ENCODE results near the gene SORCS3. TPM values are rescaled to one million over a fixed set of nuclear protein-coding genes. Genes with fewer than 3 reads are reported as not detected.

The SORCS3 gene
- total and polyA plus RNA-seq, 9 of the 15 experiments (the other 6 are each of a cell fraction or from before 2014, with no cell fraction given): not detected

DNA sequence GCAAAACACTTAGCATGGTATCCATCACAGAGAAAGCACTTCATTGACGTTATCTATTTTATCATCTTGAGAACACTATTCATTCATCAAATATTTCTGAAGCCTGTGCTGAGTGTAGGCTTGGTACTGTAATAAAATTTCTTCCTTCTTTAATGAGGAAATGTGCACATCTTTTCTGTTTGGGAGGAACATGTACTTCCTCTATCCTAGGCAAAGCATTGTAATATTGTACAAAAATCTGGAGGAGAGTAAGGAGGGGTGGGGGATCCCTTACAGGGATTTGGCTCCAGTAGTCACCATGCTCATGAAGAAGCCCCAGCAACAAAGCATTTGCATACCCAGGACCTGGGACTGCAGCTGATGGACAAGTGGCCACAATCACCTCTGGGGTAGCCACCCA, 39.9 kb upstream of the SORCS3 start:
- Histone ChIP-seq H2AFZ (ENCODE audit: low read depth, low read length) (no peak overlapping the region), H3K9me1 (ENCODE audit: control insufficient read depth, insufficient read depth, low read length) (no peaks in the 10 kb centered on the region), H4K20me1 (replicated peaks; ENCODE audit: control insufficient read depth, insufficient read depth, low read length) (no peaks in the 10 kb centered on the region), H3K9ac (ENCODE audit: insufficient read depth in 1 of 2, low read depth in 2 of 2, low read length in 2 of 2) (no peak overlapping the region), H3K27me3 (ENCODE audit: control insufficient read depth in 2 of 2, insufficient read depth in 2 of 2, low read length in 2 of 2) (no peaks in the 10 kb centered on the region), H3K9me3 (replicated peaks; ENCODE audit: control insufficient read depth, insufficient read depth, low read depth, low read length) (no peaks in the 10 kb centered on the region), H3K4me2 (ENCODE audit: insufficient read depth, low read length) (no peak overlapping the region), H3K79me2 (ENCODE audit: control insufficient read depth, insufficient read depth, low read length) (no peaks in the 10 kb centered on the region), H3K4me3 (no peak overlapping the region), H3K27ac (ENCODE audit: extremely low read depth, low read depth, low read length) (no peak overlapping the region), H3K36me3 (ENCODE audit: control insufficient read depth, insufficient read depth, low read length) (no peaks in the 10 kb centered on the region), H3K4me1 (replicated peaks in 1 of 2; ENCODE audit: control insufficient read depth in 2 of 2, insufficient read depth in 2 of 2, low read length in 2 of 2) (no peaks in the 10 kb centered on the region)
- ChIA-PET CTCF (ENCODE audit: low intra/inter-chr PET ratio) (no interaction called here), POLR2A (no interaction called here)
- TF ChIP-seq SMARCA5 (IDR thresholded peaks at IDR 0.05) (no peak), KDM4B (IDR thresholded peaks at IDR 0.05; ENCODE audit: borderline replicate concordance in 2 of 2, low read depth in 1 of 2) (no peak), RHOXF2B (CRISPR knock-in tag; conservative IDR thresholded peaks at IDR 0.05) (no peak), RB1 (IDR thresholded peaks at IDR 0.05; ENCODE audit: low read depth) (no peak), KLF1 (tag; IDR thresholded peaks at IDR 0.05) (no peak)
- TF ChIP-seq, protein P1, sequence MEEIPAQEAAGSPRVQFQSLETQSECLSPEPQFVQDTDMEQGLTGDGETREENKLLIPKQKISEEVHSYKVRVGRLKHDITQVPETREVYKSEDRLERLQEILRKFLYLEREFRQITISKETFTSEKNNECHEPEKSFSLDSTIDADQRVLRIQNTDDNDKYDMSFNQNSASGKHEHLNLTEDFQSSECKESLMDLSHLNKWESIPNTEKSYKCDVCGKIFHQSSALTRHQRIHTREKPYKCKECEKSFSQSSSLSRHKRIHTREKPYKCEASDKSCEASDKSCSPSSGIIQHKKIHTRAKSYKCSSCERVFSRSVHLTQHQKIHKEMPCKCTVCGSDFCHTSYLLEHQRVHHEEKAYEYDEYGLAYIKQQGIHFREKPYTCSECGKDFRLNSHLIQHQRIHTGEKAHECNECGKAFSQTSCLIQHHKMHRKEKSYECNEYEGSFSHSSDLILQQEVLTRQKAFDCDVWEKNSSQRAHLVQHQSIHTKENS (CRISPR knock-in tag; IDR thresholded peaks at IDR 0.05): no peak
- in situ Hi-C loops (cut with MboI): no loop called here
- WGBS (ENCODE audit: insufficient coverage, low coverage, missing lambda C conversion rate): 0% methylated on average over 1 of the region's 1 CpG
- ATAC-seq: no peak
- no TSS peak for BruUV-seq (replicated peaks)
- intact Hi-C loops (cut with micrococcal nuclease): no loop called here
- no peak for FAIRE-seq
- no peak for DNase-seq (ENCODE audit: extremely low read depth in 1 of 4, low spot score in 3 of 4)

Data from K562 (cell line).